SH-SY5Y (cell line): Measurements from ENCODE around the gene FIGN.
A peak's percentile ranks its signal among the peaks of the same experiment; 100 is the strongest.

Experiments used
- GATA2 ChIP-seq: IDR thresholded peaks from 2 replicates; pipeline ENCODE4 v1.6.1; 2011; ENCODE audit warnings: mild to moderate bottlenecking, low read depth, low read length
- GATA3 ChIP-seq: IDR thresholded peaks from 2 replicates; pipeline ENCODE4 v1.6.1; 2011; ENCODE audit warnings: low read depth, mild to moderate bottlenecking, low read length, moderate library complexity

Gene FIGN

GRCh38 chr2:163731735-163732134 is 4.1 kb downstream of the FIGN start:
- TF ChIP-seq GATA3, result no peak
- no peak for TF ChIP-seq GATA2

- no peak for TF ChIP-seq GATA2
- no peak for TF ChIP-seq GATA3
Measured at GRCh38 chr2:163730556-163730955, 5.3 kb downstream of the FIGN start.

GRCh38 chr2:163729636-163730273 is 6.1 kb downstream of the FIGN start:
- TF ChIP-seq GATA3 (no peak), GATA2 (no peak)

DNA sequence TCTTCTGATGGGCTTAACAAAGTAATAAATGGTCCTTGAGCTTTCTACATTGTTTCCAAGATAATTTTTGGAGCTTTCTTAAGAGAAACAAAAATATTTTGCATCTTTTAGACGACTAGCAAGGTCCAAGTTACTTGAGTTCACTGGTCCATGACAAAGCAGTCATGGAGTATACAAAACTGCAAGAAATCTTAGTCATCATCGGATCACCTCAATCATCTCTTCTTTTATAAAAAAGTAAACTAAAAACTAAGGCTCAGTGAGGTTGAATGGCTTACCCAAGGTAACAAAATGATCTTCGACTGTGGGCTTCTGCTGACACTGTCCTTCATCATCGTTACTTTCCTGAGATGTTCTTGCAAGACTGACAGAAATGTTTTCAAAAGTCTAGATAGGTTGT is 11.9 kb downstream of the FIGN start:
- TF ChIP-seq GATA2 (no peak), GATA3 (no peak)

DNA sequence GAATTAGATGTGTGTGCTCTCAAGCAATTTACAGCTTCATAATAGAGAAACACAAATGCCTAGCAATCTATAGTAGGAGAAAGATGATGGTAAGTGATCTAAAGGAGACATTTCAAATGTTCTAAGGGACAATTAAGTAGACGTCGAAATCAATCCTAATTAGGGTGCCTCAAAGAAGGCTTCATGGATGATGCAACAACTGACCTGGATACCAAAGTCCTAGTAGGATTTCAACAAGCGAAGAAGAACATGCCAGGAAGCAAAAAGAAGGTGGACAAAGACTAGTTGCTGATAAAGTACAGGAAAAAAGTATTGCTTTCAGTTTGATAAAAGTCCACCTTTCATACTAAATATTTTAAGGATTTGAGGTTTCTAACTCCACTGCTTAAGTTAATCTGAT is 12.5 kb downstream of the FIGN start:
- TF ChIP-seq GATA3 (no peak), GATA2 (no peak)

DNA sequence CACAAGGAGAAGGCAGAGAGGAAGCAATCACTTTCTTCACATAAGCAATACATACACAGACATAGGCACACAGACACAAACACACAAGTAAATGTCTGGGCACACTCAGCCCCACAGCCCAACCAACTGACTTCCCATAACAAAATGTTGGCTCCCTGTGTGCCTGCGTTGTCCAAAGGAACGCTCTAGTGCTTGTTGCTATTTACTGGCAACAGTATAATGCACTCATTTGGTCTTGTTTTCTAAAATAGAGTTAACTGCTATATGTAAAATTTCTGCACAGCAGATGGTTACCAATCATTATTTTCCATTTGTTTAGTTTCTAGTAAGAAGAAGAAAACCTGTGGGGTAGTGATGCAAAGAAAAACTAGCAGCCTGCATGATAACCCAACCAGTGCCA is 16.5 kb downstream of the FIGN start:
- TF ChIP-seq GATA2, result no peak
- TF ChIP-seq GATA3, result no peak

- peak; percentile 23; the same call in 1 of the 2 replicates for TF ChIP-seq GATA2
- TF ChIP-seq GATA3, result no peak
Measured at GRCh38 chr2:163717993-163718680, 17.7 kb downstream of the FIGN start.

DNA sequence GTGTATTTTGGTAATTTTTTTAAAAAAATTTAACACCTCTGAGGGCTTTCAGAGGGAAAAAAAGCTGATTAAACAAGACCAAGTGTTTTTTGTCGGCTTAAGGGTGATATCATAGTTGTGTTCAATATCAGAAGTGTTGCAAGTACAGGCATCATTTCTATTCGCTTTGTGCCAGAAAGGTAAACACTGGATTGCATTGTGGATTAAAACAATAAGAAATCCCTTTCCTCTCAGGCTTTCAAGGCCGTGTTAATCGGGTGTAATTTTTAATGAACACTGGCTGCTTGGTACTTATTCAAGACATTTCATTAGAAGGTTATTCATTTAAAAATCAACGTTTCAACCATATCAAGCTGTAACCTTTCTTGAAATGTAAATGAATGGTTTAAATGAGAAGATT is 18.3 kb downstream of the FIGN start:
- TF ChIP-seq GATA2 (no peak), GATA3 (no peak)

GRCh38 chr2:163716101-163716500 is 19.7 kb downstream of the FIGN start:
- no peak for TF ChIP-seq GATA3
- no peak for TF ChIP-seq GATA2

DNA sequence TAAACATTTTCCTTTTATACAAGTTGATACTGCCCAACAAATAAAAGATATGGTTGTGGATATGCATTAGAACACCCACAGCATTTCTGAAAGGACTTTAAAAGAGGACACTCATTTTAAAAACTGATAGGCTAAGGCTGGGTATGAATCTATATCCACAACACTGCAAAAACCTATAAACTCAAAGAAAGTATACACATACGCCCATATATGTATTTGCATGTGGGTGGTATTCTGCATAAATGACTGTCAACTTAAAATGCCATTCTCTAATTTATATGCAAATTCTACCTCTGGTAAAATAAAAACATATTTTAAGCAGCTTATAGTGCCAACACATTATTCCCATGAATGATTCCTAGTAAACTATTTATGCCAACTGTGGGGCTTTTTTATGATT is 20.1 kb downstream of the FIGN start:
- TF ChIP-seq GATA2 (no peak), GATA3 (no peak)

DNA sequence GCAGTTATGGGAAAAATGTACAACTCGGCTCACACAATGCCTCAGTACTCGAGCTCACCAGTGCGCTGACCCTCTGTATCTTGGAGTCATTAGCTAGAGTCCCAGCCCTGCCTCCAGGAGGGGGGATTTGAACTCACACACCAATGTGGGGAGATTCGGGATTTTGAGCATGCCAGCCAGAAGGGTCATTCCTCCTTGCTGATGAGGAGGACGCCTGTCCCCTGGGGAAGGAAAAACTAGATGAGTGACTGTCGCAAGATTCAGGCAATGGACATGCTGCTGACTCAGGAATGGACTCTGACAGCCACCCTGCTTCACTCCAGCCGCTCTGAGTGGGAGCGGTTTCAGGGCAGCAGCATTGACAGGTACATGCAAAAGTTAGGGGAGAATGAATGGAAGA is 20.6 kb downstream of the FIGN start:
- TF ChIP-seq GATA3 (no peak), GATA2 (no peak)

DNA sequence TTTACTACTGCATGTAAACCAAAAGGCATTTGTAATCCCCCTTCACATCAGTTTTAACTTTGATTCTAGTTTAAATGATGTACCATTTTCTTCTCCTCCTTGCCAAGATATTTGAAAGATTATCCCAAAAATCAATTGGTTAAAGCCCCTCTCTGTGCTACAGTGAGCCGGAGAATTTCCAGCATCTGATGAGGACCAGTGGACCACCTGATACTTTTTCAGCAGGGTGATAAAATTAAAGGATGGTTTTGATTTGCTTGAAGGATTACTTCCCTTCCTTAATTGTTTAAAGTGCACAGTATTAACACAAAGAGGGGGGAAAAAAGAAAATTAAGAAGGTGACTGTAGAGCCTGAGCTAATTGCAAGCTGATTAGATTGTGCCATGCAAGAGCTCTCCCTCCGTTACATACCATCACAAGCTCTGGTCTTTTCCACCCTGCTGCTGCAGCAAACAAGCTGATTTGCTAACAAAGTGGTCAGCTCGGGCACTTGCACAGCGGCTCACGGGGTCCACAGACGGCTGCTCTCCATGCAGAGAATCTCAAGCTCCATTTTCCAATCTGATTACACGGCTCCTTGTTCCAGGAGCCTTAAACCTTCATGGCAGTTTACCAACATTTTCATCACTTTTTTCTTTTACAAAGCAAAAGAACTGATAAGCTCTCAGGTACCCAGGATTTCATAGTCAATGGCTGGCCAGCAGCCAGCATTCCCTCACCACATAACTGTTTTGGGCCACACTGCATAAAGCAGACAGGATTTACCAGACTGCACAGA is 22.1 kb downstream of the FIGN start:
- TF ChIP-seq GATA2 (peak; percentile 43; the same call in 1 of the 2 replicates), GATA3 (no peak)

GRCh38 chr2:163711699-163712098 is 24.1 kb downstream of the FIGN start:
- TF ChIP-seq GATA3 (peak; percentile 53; the same call in 1 of the 2 replicates), GATA2 (peak; percentile 75)

DNA sequence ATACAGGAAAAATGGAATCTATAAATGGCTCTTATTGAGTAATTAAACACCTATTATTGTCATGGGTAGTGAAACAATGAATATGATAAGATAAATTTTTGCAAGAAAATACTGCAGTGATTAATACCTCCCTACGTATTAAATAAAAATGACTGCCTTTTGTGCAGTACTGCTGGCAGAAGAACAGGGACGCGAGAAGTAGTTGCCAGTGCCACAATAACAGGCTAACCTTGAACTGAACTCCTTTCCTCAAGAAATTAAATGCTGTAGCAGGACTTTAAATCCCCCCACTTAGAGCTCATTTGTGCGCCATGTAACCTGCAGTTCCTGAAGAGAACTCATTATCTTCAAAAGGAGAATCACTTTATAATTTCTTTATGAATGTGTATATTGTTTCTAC is 24.6 kb downstream of the FIGN start:
- TF ChIP-seq GATA2 (no peak), GATA3 (no peak)
